GM06990 (cell line): ENCODE data around the gene CCNYL1.

Experiments used
- DNase-seq: peaks from one replicate; pipeline ENCODE4 v3.0.0-alpha.2; 2011; ENCODE audit not compliant: insufficient read length; ENCODE audit errors: extremely low read depth
- H3K27me3 ChIP-seq: replicated peaks from 2 replicates; pipeline ENCODE4 v1.6.0; 2011; ENCODE audit warnings: low read length; ENCODE audit not compliant: control insufficient read depth, insufficient read depth
- H3K36me3 ChIP-seq: 2 replicates; pipeline ENCODE4 v1.5.1; 2011; ENCODE audit warnings: low read length; ENCODE audit not compliant: control insufficient read depth, insufficient read depth
- H3K4me3 ChIP-seq: replicated peaks from 2 replicates; pipeline ENCODE4 v1.5.1; 2011; ENCODE audit warnings: low read depth, mild to moderate bottlenecking, control low read depth, low read length
- CTCF ChIP-seq: IDR thresholded peaks from 2 replicates; pipeline ENCODE4 v1.5.1; 2011; ENCODE audit warnings: low read length, control low read depth, mild to moderate bottlenecking, inconsistent platforms; ENCODE audit not compliant: insufficient read depth, poor library complexity, severe bottlenecking

The CCNYL1 gene

DNA sequence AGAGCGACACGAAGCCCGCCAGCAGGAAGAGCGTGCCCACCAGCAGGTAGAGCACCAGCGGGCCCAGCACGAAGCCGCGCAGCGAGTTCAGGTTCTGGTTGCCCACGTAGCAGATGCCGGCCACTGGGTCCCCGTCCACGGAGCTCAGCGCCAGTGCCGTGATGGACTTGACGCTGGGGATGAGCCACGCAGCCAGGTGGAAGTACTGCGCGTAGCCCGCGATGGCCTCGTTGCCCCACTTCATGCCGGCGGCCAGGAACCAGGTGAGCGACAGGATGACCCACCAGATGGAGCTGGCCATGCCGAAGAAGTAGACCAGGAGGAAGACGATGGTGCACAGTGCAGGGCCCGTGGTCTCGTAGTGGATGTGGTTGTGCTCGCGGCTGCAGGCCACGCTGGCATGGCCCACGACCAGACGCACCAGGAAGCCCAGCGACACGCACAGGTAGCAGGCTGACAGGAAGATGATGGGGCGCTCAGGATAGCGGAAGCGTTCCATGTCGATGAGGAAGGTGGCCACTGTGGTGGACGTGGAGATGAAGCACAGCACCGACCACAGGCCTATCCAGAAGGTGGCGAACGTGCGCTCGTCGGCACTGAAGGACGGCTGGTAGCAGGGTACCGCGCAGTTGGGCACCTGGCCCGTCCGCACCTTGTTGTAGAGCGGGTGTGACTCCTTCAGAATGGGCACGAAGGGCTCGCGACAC lies 56.2 kb downstream of the CCNYL1 start:
- Histone ChIP-seq H3K27me3 (no peaks in the 10 kb centered on the region), H3K4me3 (peak overlapping the region; percentile 69; the same call in 1 of the 2 replicates), H3K36me3 (no peaks in the 10 kb centered on the region)
- TF ChIP-seq CTCF: peak; percentile 38
- DNase-seq: peak; percentile 28

DNA sequence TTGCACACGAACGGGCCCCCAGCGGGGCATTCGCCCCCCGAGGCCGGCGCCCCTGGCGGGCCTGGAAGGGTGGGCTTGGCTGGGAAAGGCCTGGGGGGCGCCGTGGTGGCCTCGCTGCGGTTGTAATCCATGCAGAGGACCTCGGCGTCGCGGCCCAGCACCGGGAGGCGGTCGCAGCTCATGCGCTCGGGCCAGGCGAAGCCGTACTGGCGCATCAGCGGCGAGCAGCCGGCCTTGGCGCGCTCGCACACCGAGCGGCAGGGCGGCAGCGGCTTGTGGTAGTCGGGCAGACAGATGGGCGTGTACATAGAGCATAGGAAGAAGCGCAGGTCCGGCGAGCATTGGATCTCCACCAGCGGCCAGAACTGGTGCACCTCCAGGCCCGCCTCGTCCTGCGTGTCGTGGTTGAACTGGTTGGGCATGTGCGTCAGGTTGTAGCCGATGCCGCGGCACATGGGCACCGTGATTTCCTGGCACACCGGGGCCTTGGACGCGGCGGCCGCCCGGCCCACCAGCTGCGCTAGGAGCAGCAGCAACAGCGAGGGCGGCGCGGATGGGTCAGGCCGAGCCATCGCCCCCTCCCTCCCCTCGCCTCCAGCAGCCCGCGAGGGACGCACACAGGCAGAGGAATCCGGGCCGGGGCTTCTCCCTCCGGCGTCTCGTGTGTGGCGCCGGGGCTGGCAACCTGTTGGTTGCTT lies 56.9 kb downstream of the CCNYL1 start:
- no peak for TF ChIP-seq CTCF
- Histone ChIP-seq H3K4me3 (peak overlapping the region; percentile 69), H3K27me3 (no peaks in the 10 kb centered on the region), H3K36me3 (no peaks in the 10 kb centered on the region)
- DNase-seq: peak; percentile 66

- Histone ChIP-seq H3K27me3 (no peaks in the 10 kb centered on the region), H3K36me3 (no peaks in the 10 kb centered on the region), H3K4me3 (peak overlapping the region; percentile 69)
- peak; percentile 47 for DNase-seq
- no peak for TF ChIP-seq CTCF
Measured at GRCh38 chr2:207768866-207769596, 57.6 kb downstream of the CCNYL1 start.

GRCh38 chr2:207770602-207771404 lies 59.4 kb downstream of the CCNYL1 start:
- H3K4me3 ChIP-seq: no peak overlapping the region; the same call in 1 of the 2 replicates
- no peaks in the 10 kb centered on the region for H3K36me3 ChIP-seq
- H3K27me3 ChIP-seq: no peaks in the 10 kb centered on the region
- peak; percentile 23 for DNase-seq
- TF ChIP-seq CTCF: no peak

DNA sequence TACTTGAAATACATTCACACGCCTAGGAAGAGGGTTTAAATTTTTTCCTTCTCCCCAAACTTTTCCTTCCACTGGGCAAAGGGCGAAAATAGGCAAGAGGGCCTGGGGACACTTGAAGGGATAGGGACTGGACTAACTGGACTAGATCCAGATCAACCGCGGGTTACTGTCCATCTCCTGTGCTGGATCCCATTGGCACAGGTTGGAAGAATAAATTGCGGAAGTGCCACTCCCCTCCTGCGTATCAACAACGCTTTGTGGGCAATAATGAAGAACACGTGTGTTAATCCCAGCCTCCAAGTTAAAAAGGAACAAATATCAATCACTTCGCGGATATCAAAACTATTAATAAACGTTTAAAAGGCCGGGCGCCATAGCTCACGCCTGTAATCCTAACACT lies 60.0 kb downstream of the CCNYL1 start:
- no peaks in the 10 kb centered on the region for H3K36me3 ChIP-seq
- no peak for TF ChIP-seq CTCF
- H3K27me3 ChIP-seq: no peaks in the 10 kb centered on the region
- DNase-seq: no peak
- no peak overlapping the region for H3K4me3 ChIP-seq
